HepG2 (cell line): Measurements from ENCODE around the gene PTPDC1. TPM values are rescaled to one million over a fixed set of nuclear protein-coding genes. Genes with fewer than 3 reads are reported as not detected.
A peak's percentile ranks its signal among the peaks of the same experiment; 100 is the strongest.

Experiments
- ATAC-seq: fragments of 200-7000 bp; cut with Tn5 transposase; 3 replicates; pipeline ENCODE4 v1.9.1; 2020; ENCODE audit warnings: mild to moderate bottlenecking, moderate library complexity
- BruUV-seq: library from RNA; stranded (reverse); fragments of 400-500 nt; replicated peaks from 2 replicates; lab custom pipeline; 2021; lab: Mats Ljungman, UMichigan
- CTCF ChIA-PET: fragments of 300-600 bp; formaldehyde crosslinking; extraction: SDS; loops from one replicate; lab custom pipeline; 2021; ENCODE audit warnings: low total read pairs, inconsistent platforms, low intra/inter-chr PET ratio; lab: Yijun Ruan, JAX
- POLR2A ChIA-PET: fragments of 350-600 bp; sonication (Branson Sonifier 250); formaldehyde crosslinking; loops from one replicate; lab custom pipeline; 2020; ENCODE audit warnings: antibody characterized with exemption, inconsistent platforms; lab: Yijun Ruan, JAX
- DNase-seq: peaks from one replicate; pipeline ENCODE4 v3.0.0-alpha.2; 2015; ENCODE audit warnings: low spot score
- FAIRE-seq: peaks from 3 replicates; lab custom pipeline; 2011; peaks lifted over from hg19 to GRCh38; lab: Jason Lieb, UNC
- H2AFZ ChIP-seq: one replicate; pipeline ENCODE4 v1.6.1; 2011; ENCODE audit warnings: low read length, inconsistent platforms
- H3K27ac ChIP-seq: fragments of 300-600 bp; 3 replicates; pipeline ENCODE4 v1.8.0; 2011; ENCODE audit warnings: mixed run types, mild to moderate bottlenecking, mixed read lengths, low read length, inconsistent platforms; ENCODE audit not compliant: insufficient read depth; ENCODE audit errors: extremely low read length
- H3K27me3 ChIP-seq, 2 experiments: fragments of 200-600 bp in 1 of 2; 2 replicates in 1 of 2; 3 replicates in 1 of 2; pipeline versions ENCODE4 v1.6.0 to v1.8.0; 2011; ENCODE audit warnings: low read length in 2 of 2, mild to moderate bottlenecking in 2 of 2, moderate library complexity in 2 of 2, inconsistent platforms in 1 of 2; ENCODE audit not compliant: insufficient read depth in 2 of 2, control insufficient read depth in 1 of 2
- H3K36me3 ChIP-seq, 2 experiments: fragments of 200-600 bp in 1 of 2; replicated peaks in 1 of 2; 2 replicates in 1 of 2; 3 replicates in 1 of 2; pipeline versions ENCODE4 v1.5.1 to v1.8.0; 2011; ENCODE audit warnings: low read length in 2 of 2, inconsistent platforms in 1 of 2; ENCODE audit not compliant: insufficient read depth in 2 of 2, control insufficient read depth in 1 of 2
- H3K4me1 ChIP-seq: 2 replicates; pipeline ENCODE4 v1.5.1; 2012; ENCODE audit warnings: low read length, inconsistent platforms; ENCODE audit not compliant: insufficient read depth
- H3K4me2 ChIP-seq: 2 replicates; pipeline ENCODE4 v1.6.0; 2011; ENCODE audit warnings: low read depth, low read length, inconsistent platforms
- H3K4me3 ChIP-seq, 3 experiments: fragments of 200-600 bp in 1 of 3; sonication (generic), shearing (Covaris generic) in 1 of 3; replicated peaks in 1 of 3; 2 replicates each; pipeline ENCODE4 v1.5.1; 2011 to 2016; ENCODE audit warnings: low read length in 3 of 3, inconsistent platforms in 2 of 3, low read depth in 2 of 3, mild to moderate bottlenecking in 2 of 3, control low read depth in 1 of 3, mixed read lengths in 1 of 3; ENCODE audit not compliant: insufficient read depth in 1 of 3
- H3K79me2 ChIP-seq: one replicate; pipeline ENCODE4 v1.6.1; 2011; ENCODE audit warnings: low read length, inconsistent platforms; ENCODE audit not compliant: insufficient read depth
- H3K9ac ChIP-seq: 2 replicates; pipeline ENCODE4 v1.6.0; 2011; ENCODE audit warnings: mild to moderate bottlenecking, low read depth, low read length, inconsistent platforms; ENCODE audit not compliant: insufficient read depth
- H3K9me3 ChIP-seq: 2 replicates; pipeline ENCODE4 v1.5.1; 2012; ENCODE audit warnings: mild to moderate bottlenecking, low read length
- H4K20me1 ChIP-seq: 2 replicates; pipeline ENCODE4 v1.6.0; 2011; ENCODE audit warnings: inconsistent platforms, mild to moderate bottlenecking, low read length, moderate library complexity; ENCODE audit not compliant: insufficient read depth
- ARHGAP35 ChIP-seq: sonication (generic); formaldehyde crosslinking; IDR thresholded peaks from 2 replicates; pipeline ENCODE4 v1.9.0; 2022; ENCODE audit warnings: mild to moderate bottlenecking, inconsistent platforms, moderate library complexity, missing genetic modification reagents, borderline replicate concordance
- DDIT3 ChIP-seq: sonication (generic); formaldehyde crosslinking; IDR thresholded peaks from 2 replicates; pipeline ENCODE4 v1.4.0; 2020; ENCODE audit warnings: mild to moderate bottlenecking, missing genetic modification reagents
- GMEB1 ChIP-seq: sonication (generic); formaldehyde crosslinking; IDR thresholded peaks from 2 replicates; pipeline ENCODE4 v1.5.1; 2020; ENCODE audit warnings: missing genetic modification reagents, mild to moderate bottlenecking, borderline replicate concordance
- HMGA1 ChIP-seq: sonication (generic); formaldehyde crosslinking; conservative IDR thresholded peaks from 2 replicates; pipeline ENCODE4 v1.4.0; 2020; ENCODE audit warnings: missing genetic modification reagents
- HNF4A ChIP-seq: sonication (generic); formaldehyde crosslinking; IDR thresholded peaks from 2 replicates; pipeline ENCODE4 v1.4.0; 2020; ENCODE audit warnings: missing genetic modification reagents
- RXRA ChIP-seq: sonication (generic); formaldehyde crosslinking; IDR thresholded peaks from 2 replicates; pipeline ENCODE4 v1.5.1; 2020; ENCODE audit warnings: missing genetic modification reagents
- ZBTB44 ChIP-seq: sonication (generic); formaldehyde crosslinking; IDR thresholded peaks from 2 replicates; pipeline ENCODE4 v1.4.0; 2020; ENCODE audit warnings: missing genetic modification reagents
- ZFP91 ChIP-seq: sonication (generic); formaldehyde crosslinking; IDR thresholded peaks from 2 replicates; pipeline ENCODE4 v1.9.0; 2022; ENCODE audit warnings: missing genetic modification reagents, mild to moderate bottlenecking, borderline replicate concordance
- ZNF563 ChIP-seq: sonication (generic); formaldehyde crosslinking; IDR thresholded peaks from 2 replicates; pipeline ENCODE4 v1.8.0; 2022; ENCODE audit warnings: mild to moderate bottlenecking, moderate library complexity, missing genetic modification reagents
- ZNF800 ChIP-seq: sonication (generic); formaldehyde crosslinking; IDR thresholded peaks from 2 replicates; pipeline ENCODE4 v1.4.0; 2020; ENCODE audit warnings: missing genetic modification reagents
- WGBS: methylation state at CpG from one replicate; pipeline ENCODE4 v1.1.6; 2017; ENCODE audit warnings: low lambda C conversion rate; 5-methylcytosine and 5-hydroxymethylcytosine counted together
- in situ Hi-C: cut with HindIII; loops from 2 replicates; pipeline ENCODE4 v1.10.0; 2017; ENCODE audit warnings: low pct_unique_long_range_greater_than_20kb; ENCODE audit not compliant: extremely low pct_ligation_motif_present
- intact Hi-C: fragments of 100-400 bp; cut with micrococcal nuclease; formaldehyde crosslinking; loops from one replicate; pipeline ENCODE4 v1.10.0; 2022; ENCODE audit not compliant: unreplicated experiment
- polyA plus RNA-seq, 8 experiments: library from polyadenylated mRNA; depleted of rRNA in 3 of 8; stranded (reverse) in 7 of 8; unstranded in 1 of 8; fragments of >200 nt; fragmentation: Illumina TruSeq in 4 of 8; extraction: Trizol in 4 of 8; gene quantifications; 2 replicates each; pipeline versions ENCODE4 v1.2.1 to v1.2.3, GENCODE V29; 2011 to 2016; ENCODE audit warnings: low read depth in 4 of 8, missing spikeins in 1 of 8, mixed read lengths in 1 of 8; ENCODE audit not compliant: insufficient read depth in 1 of 8
- total RNA-seq, 5 experiments: library from RNA; depleted of rRNA; stranded (reverse); fragments of >200 nt; fragmentation: Illumina TruSeq; extraction: Trizol; gene quantifications; 2 replicates each; pipeline ENCODE4 v1.2.3, GENCODE V29; 2016; ENCODE audit warnings: low read depth in 1 of 5

PTPDC1 gene
- total and polyA plus RNA-seq, 2 of the 13 experiments (the other 11 are each of a cell fraction or from before 2014, with no cell fraction given): 6.1 to 8.6 TPM

GRCh38 chr9:94156348-94157049, 72.2 kb downstream of the PTPDC1 start:
- FAIRE-seq: no peak
- Histone ChIP-seq H3K27me3 (no peaks in the 10 kb centered on the region), H3K4me3 (no peak overlapping the region), H3K4me2 (peak overlapping the region; percentile 40), H3K36me3 (no peaks in the 10 kb centered on the region), H4K20me1 (no peaks in the 10 kb centered on the region), H3K27ac (peak overlapping the region; percentile 43), H2AFZ (no peak overlapping the region), H3K9me3 (no peaks in the 10 kb centered on the region), H3K79me2 (no peaks in the 10 kb centered on the region)
- no TSS peak for BruUV-seq
- DNase-seq: no peak
- POLR2A ChIA-PET: interaction anchor here (1.6 kb wide), 1 partner anchor 10 kb away, joined by 19 read pairs; no protein-coding TSS in a partner anchor
- WGBS: 94% methylated on average over 8 of the region's 11 CpGs
- intact Hi-C loops (no loop called here), in situ Hi-C loops (no loop called here)
- no peak for ATAC-seq
- TF ChIP-seq GMEB1 (CRISPR knock-in tag) (no peak), ZFP91 (CRISPR knock-in tag) (peak; percentile 20; the same call in 1 of the 2 replicates), RXRA (CRISPR knock-in tag) (0 out of 2 replicates have a peak, but pooled peaks have one; percentile 14), HNF4A (CRISPR knock-in tag) (0 out of 2 replicates have a peak, but pooled peaks have one; percentile 9), ZNF800 (0 out of 2 replicates have a peak, but pooled peaks have one; percentile 37), HMGA1 (no peak), ARHGAP35 (CRISPR knock-in tag) (0 out of 2 replicates have a peak, but pooled peaks have one; percentile 40), DDIT3 (CRISPR knock-in tag) (no peak), ZNF563 (CRISPR knock-in tag) (no peak), ZBTB44 (CRISPR knock-in tag) (no peak)
- TF ChIP-seq, all 625 proteins: peak for 5
- CTCF ChIA-PET: no interaction called here
- H3K9ac ChIP-seq: peak overlapping the region; percentile 30; the same call in 1 of the 2 replicates
- H3K4me1 ChIP-seq: peaks cover 57% of the 10 kb centered on the region
